Spinal cord (tissue), 10 donors: ENCODE data around the gene GPR162. TPM values are rescaled to one million over a fixed set of nuclear protein-coding genes. Genes with fewer than 3 reads are reported as not detected.
"Not testable (repeated sequence)": the region's sequence is repeated elsewhere in the genome, so short reads cannot be mapped to it uniquely, and the experiment has no call there.

Experiments used
- DNase-seq, 6 donors: peaks; one replicate each; pipeline versions ENCODE4 v3.0.0 to v3.0.0-alpha.2; 2013 to 2015; ENCODE audit warnings: low spot score in 6 of 6, low read depth in 4 of 6
- H3K27ac ChIP-seq: one replicate; pipeline ENCODE4 v1.5.1; 2013; ENCODE audit warnings: low read depth, low read length, control low read depth
- H3K27me3 ChIP-seq: one replicate; pipeline ENCODE4 v1.6.1; 2013; ENCODE audit warnings: low read length; ENCODE audit not compliant: control insufficient read depth, insufficient read depth
- H3K36me3 ChIP-seq: one replicate; pipeline ENCODE4 v1.6.1; 2013; ENCODE audit warnings: low read length; ENCODE audit not compliant: control insufficient read depth, insufficient read depth
- H3K4me1 ChIP-seq: one replicate; pipeline ENCODE4 v1.6.1; 2013; ENCODE audit warnings: low read length; ENCODE audit not compliant: control insufficient read depth, insufficient read depth
- H3K4me3 ChIP-seq: one replicate; pipeline ENCODE4 v1.5.1; 2013; ENCODE audit warnings: low read depth, low read length, control low read depth
- H3K9me3 ChIP-seq: one replicate; pipeline ENCODE4 v1.6.1; 2013; ENCODE audit warnings: low read length; ENCODE audit not compliant: control insufficient read depth, insufficient read depth
- WGBS: methylation state at CpG from one replicate; pipeline ENCODE4 v1.1.5; 2013; ENCODE audit warnings: missing lambda C conversion rate; ENCODE audit not compliant: insufficient coverage; 5-methylcytosine and 5-hydroxymethylcytosine counted together
- polyA plus RNA-seq, 2 donors: library from polyadenylated mRNA; unstranded; fragments of 120-200 nt; gene quantifications; one replicate each; pipeline ENCODE4 v1.2.1, GENCODE V29; 2013; ENCODE audit not compliant: insufficient read length in 2 of 2
- total RNA-seq, 2 donors: library from RNA; depleted of rRNA in 1 of 2; stranded (reverse); fragments of 120-200 nt in 1 of 2; fragments of >200 nt in 1 of 2; gene quantifications; one replicate each; pipeline versions ENCODE4 v1.2.3 to v1.2.4, GENCODE V29; 2013 to 2014
- donor health status: healthy.

Gene GPR162
- total and polyA plus RNA-seq, 4 donors = 43.4 to 128 (median 83.5) TPM

DNA sequence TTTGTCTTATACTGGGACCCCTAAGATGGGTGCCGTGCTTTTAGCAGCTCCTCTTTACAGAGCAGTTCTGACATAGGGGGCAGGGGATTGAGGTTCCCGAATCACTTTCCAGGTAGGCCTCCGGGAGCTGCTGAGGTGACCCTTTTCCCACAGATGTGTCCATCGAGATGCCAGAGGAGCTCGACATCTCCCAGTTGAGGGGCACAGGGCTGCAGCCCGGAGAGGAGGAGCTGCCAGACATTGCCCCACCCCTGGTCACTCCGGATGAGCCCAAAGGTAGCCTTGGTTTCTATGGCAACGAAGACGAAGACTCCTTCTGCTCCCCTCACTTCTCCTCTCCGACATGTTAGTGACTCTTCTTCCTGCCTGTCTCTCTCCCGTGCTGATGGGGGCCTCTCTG, 41.4 kb downstream of the GPR162 start:
- H3K27ac ChIP-seq = no peak overlapping the region
- WGBS = 87% methylated on average over 10 of the region's 11 CpGs
- H3K27me3 ChIP-seq = no peaks in the 10 kb centered on the region
- DNase-seq = no peak
- no peak overlapping the region for H3K4me3 ChIP-seq
- H3K4me1 ChIP-seq = peaks cover 6% of the 10 kb centered on the region
- peaks cover 82% of the 10 kb centered on the region for H3K36me3 ChIP-seq
- no peaks in the 10 kb centered on the region for H3K9me3 ChIP-seq

- peaks cover 75% of the 10 kb centered on the region for H3K36me3 ChIP-seq
- no peaks in the 10 kb centered on the region for H3K9me3 ChIP-seq
- DNase-seq = no peak
- H3K4me3 ChIP-seq = no peak overlapping the region
- no peak overlapping the region for H3K27ac ChIP-seq
- peaks cover 13% of the 10 kb centered on the region for H3K4me1 ChIP-seq
- 91% methylated on average over 11 of the region's 16 CpGs for WGBS
- H3K27me3 ChIP-seq = no peaks in the 10 kb centered on the region
Observed at GRCh38 chr12:6863586-6864321, 42.1 kb downstream of the GPR162 start.

- WGBS = 100% methylated on average over 2 of the region's 5 CpGs
Observed at GRCh38 chr12:6865307-6865706, 43.7 kb downstream of the GPR162 start.

DNA sequence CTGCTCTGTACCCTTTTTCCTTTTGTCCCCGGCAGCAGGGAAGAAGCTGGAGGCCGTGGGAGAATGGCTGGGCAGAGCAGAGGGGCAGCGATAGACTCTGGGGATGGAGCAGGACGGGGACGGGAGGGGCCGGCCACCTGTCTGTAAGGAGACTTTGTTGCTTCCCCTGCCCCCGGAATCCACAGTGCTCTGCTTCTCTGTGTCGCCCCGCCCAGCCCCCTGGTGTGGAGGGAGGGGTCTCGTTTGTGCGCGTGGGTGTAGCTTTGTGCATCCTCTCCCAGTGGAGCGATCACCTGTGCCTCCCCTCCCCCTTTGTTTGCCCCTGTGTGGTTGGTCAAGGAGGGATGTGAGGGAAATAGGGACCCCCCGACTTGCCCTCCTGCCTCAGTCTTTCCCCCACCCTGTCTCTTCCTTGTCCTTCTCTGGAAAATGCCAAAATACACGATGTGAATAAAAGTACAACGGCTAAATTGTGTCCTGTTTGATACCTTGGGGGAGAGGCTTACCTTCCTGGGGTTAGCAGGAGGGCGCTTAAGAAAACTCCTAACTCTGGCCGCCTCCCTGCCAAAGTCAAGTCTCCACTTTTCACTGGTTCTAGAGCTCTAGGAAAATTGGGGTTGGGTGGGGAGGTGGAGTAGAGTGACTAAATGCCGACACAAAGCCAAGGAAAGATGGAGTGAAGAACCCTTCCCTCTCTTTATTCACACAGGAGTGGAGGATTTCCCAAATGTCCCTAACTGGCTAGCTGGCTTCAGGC, 44.7 kb downstream of the GPR162 start:
- no peak for DNase-seq
- 76% methylated on average over 6 of the region's 19 CpGs for WGBS
- Histone ChIP-seq H3K27ac (peak overlapping the region; percentile 86), H3K4me1 (peaks cover 25% of the 10 kb centered on the region), H3K36me3 (peaks cover 71% of the 10 kb centered on the region), H3K9me3 (no peaks in the 10 kb centered on the region), H3K27me3 (no peaks in the 10 kb centered on the region), H3K4me3 (no peak overlapping the region)

More at GRCh38 chr12:6865307-6865706, 43.7 kb downstream of the GPR162 start:
- peaks cover 25% of the 10 kb centered on the region for H3K4me1 ChIP-seq
- peaks cover 71% of the 10 kb centered on the region for H3K36me3 ChIP-seq
- not testable (repeated sequence) for H3K27me3 ChIP-seq, DNase-seq, H3K27ac ChIP-seq, H3K4me3 ChIP-seq, H3K9me3 ChIP-seq

DNA sequence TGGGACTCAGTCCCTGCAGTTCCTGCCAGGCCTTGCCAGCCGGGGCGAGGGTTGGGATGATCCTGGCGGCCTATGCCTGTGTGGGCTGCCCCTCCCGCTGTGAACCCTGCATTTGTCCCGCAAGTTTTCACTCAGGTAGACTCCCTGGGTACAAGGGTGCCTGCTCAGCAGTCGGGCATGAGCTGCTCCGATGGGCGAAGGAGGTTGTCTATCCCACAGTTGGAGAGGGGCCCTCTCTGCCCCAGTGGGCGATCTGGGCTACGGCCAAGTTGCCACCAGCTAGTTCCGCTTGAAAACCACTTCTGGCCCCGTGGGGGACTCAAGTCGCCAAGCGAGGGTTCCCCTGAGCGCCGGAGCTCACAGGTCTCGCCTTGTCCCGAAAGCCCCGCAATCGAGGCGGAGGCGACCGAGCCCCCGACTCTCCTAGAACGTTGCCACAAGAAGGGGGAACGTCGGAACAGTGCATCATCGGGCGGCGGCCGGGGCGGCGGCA, 45.3 kb downstream of the GPR162 start:
- peak overlapping the region; percentile 69 for H3K4me3 ChIP-seq
- H3K27me3 ChIP-seq = no peaks in the 10 kb centered on the region
- peak overlapping the region; percentile 86 for H3K27ac ChIP-seq
- DNase-seq = peak in 2 of 6 donors; percentile 5 to 50
- peaks cover 32% of the 10 kb centered on the region for H3K4me1 ChIP-seq
- H3K9me3 ChIP-seq = no peaks in the 10 kb centered on the region
- H3K36me3 ChIP-seq = peaks cover 71% of the 10 kb centered on the region
- 4% methylated on average over 32 of the region's 33 CpGs for WGBS

DNA sequence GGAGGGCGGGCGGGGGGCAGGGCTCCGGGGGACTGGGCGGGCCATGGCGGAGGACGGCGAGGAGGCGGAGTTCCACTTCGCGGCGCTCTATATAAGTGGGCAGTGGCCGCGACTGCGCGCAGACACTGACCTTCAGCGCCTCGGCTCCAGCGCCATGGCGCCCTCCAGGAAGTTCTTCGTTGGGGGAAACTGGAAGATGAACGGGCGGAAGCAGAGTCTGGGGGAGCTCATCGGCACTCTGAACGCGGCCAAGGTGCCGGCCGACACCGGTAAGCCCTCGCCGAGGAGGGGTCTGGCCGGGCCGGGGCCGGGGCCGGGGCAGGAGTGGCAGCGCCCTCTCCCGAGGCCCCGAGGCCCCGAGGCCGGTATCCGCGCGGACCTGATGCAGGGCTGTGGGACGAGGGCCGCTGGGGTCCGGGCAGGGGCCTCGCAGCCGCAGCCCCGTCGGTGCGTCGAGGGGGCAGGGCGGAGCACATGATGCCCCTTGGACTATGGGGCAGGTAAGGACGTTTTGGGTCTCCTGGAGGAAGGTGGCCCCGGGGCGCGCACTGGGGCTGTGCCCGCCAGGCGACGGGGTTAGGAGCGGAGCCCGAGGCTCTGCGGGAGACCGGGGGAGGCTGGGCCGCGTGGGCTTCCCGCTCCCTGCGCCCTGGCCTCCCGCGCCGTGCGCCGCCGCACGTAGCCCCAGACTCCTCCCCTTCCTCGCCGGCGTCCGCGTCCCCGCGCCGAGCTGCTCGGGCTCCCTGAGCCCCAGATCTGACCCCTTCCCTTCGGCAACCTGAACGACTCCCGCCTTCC, 46.0 kb downstream of the GPR162 start, which contains the start of gene TPI1:
Gene TPI1 (plus strand): TSS at position 119 of the 798 bp plus-strand sequence. CDS start 36 bp downstream, at position 155.
- Histone ChIP-seq H3K36me3 (peaks cover 68% of the 10 kb centered on the region), H3K27me3 (no peaks in the 10 kb centered on the region), H3K9me3 (no peaks in the 10 kb centered on the region), H3K4me3 (peak within 1 kb of the TSS; percentile 69), H3K27ac (peak within 1 kb of the TSS; percentile 86), H3K4me1 (peaks cover 38% of the 10 kb centered on the region)
- WGBS = under 1% methylated on average over 86 of the region's 86 CpGs
- peak in 5 of 6 donors; percentile 47 to 91 (median 73) for DNase-seq

DNA sequence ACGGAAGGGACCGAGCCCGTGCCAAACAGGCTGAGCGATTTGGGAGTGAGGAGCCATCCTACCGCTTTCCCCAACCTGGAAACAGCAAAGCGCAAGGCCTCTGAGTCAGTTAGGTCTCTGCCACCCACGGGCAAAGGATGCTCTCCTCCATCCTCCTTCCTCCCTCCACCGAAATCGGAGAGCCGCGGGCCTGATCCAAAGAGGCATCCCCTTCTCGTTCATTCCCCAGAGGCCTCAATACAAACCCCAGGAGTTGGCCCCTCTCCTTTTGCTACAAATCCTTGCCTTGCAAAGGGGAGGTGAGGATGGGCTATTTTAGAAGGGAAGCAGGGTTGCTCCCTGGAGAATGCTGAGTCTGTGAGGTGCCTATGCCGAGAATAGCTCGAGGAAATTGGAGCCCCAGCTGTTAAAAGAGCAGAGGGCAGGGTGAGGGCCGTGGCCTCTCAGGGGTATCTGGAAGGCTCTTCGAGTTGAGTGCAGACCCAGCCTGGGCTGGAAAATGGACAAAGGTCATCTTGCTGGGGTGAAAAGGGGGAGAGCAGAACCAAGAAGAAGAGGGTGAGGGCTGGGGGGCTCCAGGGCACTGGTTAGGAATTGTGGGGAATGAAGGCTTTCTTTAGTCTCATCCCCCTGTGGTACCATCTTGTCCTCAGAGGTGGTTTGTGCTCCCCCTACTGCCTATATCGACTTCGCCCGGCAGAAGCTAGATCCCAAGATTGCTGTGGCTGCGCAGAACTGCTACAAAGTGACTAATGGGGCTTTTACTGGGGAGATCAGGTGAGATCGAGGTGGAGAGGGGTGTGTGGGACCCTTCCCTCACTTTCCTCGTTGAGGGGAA, 46.8 kb downstream of the GPR162 start:
- H3K27me3 ChIP-seq = no peaks in the 10 kb centered on the region
- peaks cover 42% of the 10 kb centered on the region for H3K4me1 ChIP-seq
- under 1% methylated on average over 13 of the region's 22 CpGs for WGBS
- no peaks in the 10 kb centered on the region for H3K9me3 ChIP-seq
- peak overlapping the region; percentile 86 for H3K27ac ChIP-seq
- peak in 2 of 6 donors; percentile 43 to 51 for DNase-seq
- H3K4me3 ChIP-seq = peak overlapping the region; percentile 69
- H3K36me3 ChIP-seq = peaks cover 62% of the 10 kb centered on the region

- peak in 5 of 6 donors; percentile 59 to 94 (median 70) for DNase-seq
- Histone ChIP-seq H3K27ac (no peak overlapping the region), H3K27me3 (no peaks in the 10 kb centered on the region), H3K4me1 (peaks cover 51% of the 10 kb centered on the region), H3K9me3 (no peaks in the 10 kb centered on the region), H3K4me3 (peak overlapping the region; percentile 69), H3K36me3 (peaks cover 53% of the 10 kb centered on the region)
- 30% methylated on average over 12 of the region's 12 CpGs for WGBS
Observed at GRCh38 chr12:6869049-6870021, 47.7 kb downstream of the GPR162 start.
